Liver (tissue), 3 donors: ENCODE data around the gene KLHL12.

ENCODE experiments used
- CTCF ChIP-seq: fragments of 150-350 bp; IDR thresholded peaks from 2 replicates; pipeline ENCODE4 v1.5.1; 2017; ENCODE audit warnings: improper control_type of control experiment, low read depth, low read length; ENCODE audit not compliant: missing input control
- FOXA1 ChIP-seq: IDR thresholded peaks from 2 replicates; pipeline ENCODE4 v1.6.1; 2016; ENCODE audit warnings: antibody characterized with exemption
- JUND ChIP-seq, 2 donors: IDR thresholded peaks; 2 replicates each; pipeline ENCODE4 v1.6.1; 2016; ENCODE audit warnings: antibody characterized with exemption in 2 of 2
- REST ChIP-seq: IDR thresholded peaks from 2 replicates; pipeline ENCODE4 v1.6.1; 2016; ENCODE audit warnings: antibody characterized with exemption, mild to moderate bottlenecking
- TAF1 ChIP-seq: conservative IDR thresholded peaks from 2 replicates; pipeline ENCODE4 v1.6.1; 2016; ENCODE audit warnings: antibody characterized with exemption, mild to moderate bottlenecking
- ZBTB33 ChIP-seq: IDR thresholded peaks from 2 replicates; pipeline ENCODE4 v1.6.1; 2016; ENCODE audit warnings: antibody characterized with exemption
- TF ChIP-seq, protein P1 (sequence below): IDR thresholded peaks from 2 replicates; pipeline ENCODE4 v1.6.1; 2016; ENCODE audit warnings: antibody characterized with exemption
- donor health status: healthy.
- donor health status: healthy.

DNA sequence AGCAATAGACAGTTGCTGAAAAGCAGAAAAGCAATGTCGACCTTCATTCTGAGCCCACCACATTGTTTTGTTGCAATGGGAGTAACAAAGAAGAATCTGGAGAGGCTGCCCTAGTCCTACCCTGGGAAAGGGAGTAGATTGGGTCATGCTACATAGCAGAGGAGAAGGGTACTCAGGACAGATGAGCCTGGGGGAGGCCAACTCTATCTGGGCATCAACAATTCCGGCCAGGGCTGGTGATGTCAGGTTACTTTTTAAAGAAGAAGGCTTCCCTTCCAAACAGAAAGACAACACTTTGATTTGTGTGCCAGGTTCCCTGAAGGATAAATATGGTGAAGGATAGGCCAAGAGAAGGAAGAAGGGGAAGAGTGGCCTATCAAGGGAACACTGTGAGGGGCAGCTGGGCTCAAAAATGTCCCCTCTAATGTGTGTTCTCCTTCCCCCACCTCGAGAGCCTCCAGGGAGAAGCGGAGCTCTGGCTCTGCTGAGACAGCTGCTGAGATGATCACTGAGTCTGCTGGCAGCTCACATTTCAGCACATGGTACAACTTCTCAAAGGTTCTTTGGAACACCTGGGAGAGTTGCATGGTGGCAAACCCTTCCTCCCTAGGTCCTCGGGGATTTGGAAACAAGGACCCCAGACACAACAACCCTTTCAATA, 34.3 kb upstream of the KLHL12 start:
- TF ChIP-seq CTCF (no peak), FOXA1 (no peak), ZBTB33 (no peak), JUND (IDR thresholded peaks at IDR 0.05) (no peak), TAF1 (no peak), REST (no peak)
- TF ChIP-seq, protein P1, sequence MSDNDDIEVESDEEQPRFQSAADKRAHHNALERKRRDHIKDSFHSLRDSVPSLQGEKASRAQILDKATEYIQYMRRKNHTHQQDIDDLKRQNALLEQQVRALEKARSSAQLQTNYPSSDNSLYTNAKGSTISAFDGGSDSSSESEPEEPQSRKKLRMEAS, result no peak
